ENCODE measurements around the gene MED12L.

GRCh38 chr3:151236736-151237135 is 151.3 kb downstream of the MED12L start:
- TF ChIP-seq RFX5 (IDR thresholded peaks at IDR 0.05; ENCODE audit: low read depth, low read length) (no peak), POLR2A (IDR thresholded peaks at IDR 0.05; ENCODE audit: low read depth, low read length) (no peak), ZNF274 (IDR thresholded peaks at IDR 0.05; ENCODE audit: insufficient read depth, insufficient read length) (no peak), CTCF (IDR thresholded peaks at IDR 0.05 in 2 of 3, conservative IDR thresholded peaks at IDR 0.05 in 1 of 3; ENCODE audit: control insufficient read depth in 2 of 3, extremely low read depth in 1 of 3, insufficient read depth in 1 of 3, low read depth in 3 of 3, low read length in 3 of 3) (no peak), TCF7 (IDR thresholded peaks at IDR 0.05; ENCODE audit: borderline replicate concordance) (no peak), RAD21 (IDR thresholded peaks at IDR 0.05; ENCODE audit: insufficient read depth, low read depth, low read length) (no peak), EZH2 (IDR thresholded peaks at IDR 0.05; ENCODE audit: borderline replicate concordance, control insufficient read depth, low read depth, low read length) (no peak)

All from GM12878 (cell line).